Vagina (tissue), 2 donors: ENCODE results near the gene MB21D2. TPM values are rescaled to one million over a fixed set of nuclear protein-coding genes. Genes with fewer than 3 reads are reported as not detected.

ENCODE experiments used
- DNase-seq, 2 donors: peaks; one replicate each; pipeline ENCODE4 v3.0.0-alpha.2; 2017; ENCODE audit errors: extremely low spot score in 2 of 2
- H3K27ac ChIP-seq: fragments of 200-600 bp; sonication (generic); one replicate; pipeline ENCODE4 v1.5.1; 2019
- H3K27me3 ChIP-seq: fragments of 200-600 bp; sonication (generic); one replicate; pipeline ENCODE4 v1.5.1; 2019
- H3K36me3 ChIP-seq, 2 donors: fragments of 200-600 bp; sonication (generic); one replicate each; pipeline ENCODE4 v1.5.1; 2017 to 2019
- H3K4me1 ChIP-seq: fragments of 200-600 bp; sonication (generic); one replicate; pipeline ENCODE4 v1.5.1; 2019
- H3K4me3 ChIP-seq, 2 donors: fragments of 200-600 bp; sonication (generic); 1 replicate in 1 of 2; 2 replicates in 1 of 2; pipeline ENCODE4 v1.5.1; 2016 to 2019
- H3K9me3 ChIP-seq: fragments of 200-600 bp; sonication (generic); one replicate; pipeline ENCODE4 v1.5.1; 2019
- CTCF ChIP-seq, 3 experiments: fragments of 450-650 bp in 2 of 3; fragments of 200-600 bp in 1 of 3; sonication (generic) in 1 of 3; IDR thresholded peaks; one replicate each; pipeline ENCODE4 v1.5.1; 2017 to 2019; ENCODE audit warnings: antibody characterized with exemption in 3 of 3, mild to moderate bottlenecking in 2 of 3, moderate library complexity in 2 of 3
- POLR2A ChIP-seq, 2 donors: fragments of 450-650 bp; IDR thresholded peaks; one replicate each; pipeline ENCODE4 v1.6.1; 2017; ENCODE audit warnings: antibody characterized with exemption in 2 of 2, mild to moderate bottlenecking in 2 of 2, moderate library complexity in 2 of 2
- POLR2AphosphoS5 ChIP-seq, 2 donors: sonication (generic); formaldehyde crosslinking; IDR thresholded peaks; one replicate each; pipeline ENCODE4 v1.9.0; 2017; ENCODE audit warnings: antibody characterized with exemption in 2 of 2, mild to moderate bottlenecking in 2 of 2, low read depth in 1 of 2; ENCODE audit not compliant: insufficient read depth in 1 of 2
- intact Hi-C: fragments of 100-400 bp; cut with DNase I; formaldehyde crosslinking; loops from one replicate; pipeline ENCODE4 v1.15.1; 2023
- total RNA-seq: library from RNA; depleted of rRNA; stranded (reverse); fragments of >200 nt; gene quantifications from one replicate; pipeline ENCODE4 v1.2.3, GENCODE V29; 2016

The MB21D2 gene
- total RNA-seq, 1 donor from 2014 or later: 5.6 TPM

- intact Hi-C loops: no loop called here
- Histone ChIP-seq H3K27ac (no peak overlapping the region), H3K4me1 (no peaks in the 10 kb centered on the region), H3K9me3 (no peaks in the 10 kb centered on the region), H3K4me3 (no peak overlapping the region), H3K27me3 (no peaks in the 10 kb centered on the region), H3K36me3 (no peaks in the 10 kb centered on the region)
- DNase-seq: no peak
- TF ChIP-seq POLR2AphosphoS5 (IDR thresholded peaks at IDR 0.05; ENCODE audit: insufficient read depth in 1 of 2, low read depth in 1 of 2): no peak
- TF ChIP-seq CTCF (IDR thresholded peaks at IDR 0.05): no peak
- no peak for TF ChIP-seq POLR2A (IDR thresholded peaks at IDR 0.05)
Observed at GRCh38 chr3:192930577-192930976, 12.9 kb upstream of the MB21D2 start.

DNA sequence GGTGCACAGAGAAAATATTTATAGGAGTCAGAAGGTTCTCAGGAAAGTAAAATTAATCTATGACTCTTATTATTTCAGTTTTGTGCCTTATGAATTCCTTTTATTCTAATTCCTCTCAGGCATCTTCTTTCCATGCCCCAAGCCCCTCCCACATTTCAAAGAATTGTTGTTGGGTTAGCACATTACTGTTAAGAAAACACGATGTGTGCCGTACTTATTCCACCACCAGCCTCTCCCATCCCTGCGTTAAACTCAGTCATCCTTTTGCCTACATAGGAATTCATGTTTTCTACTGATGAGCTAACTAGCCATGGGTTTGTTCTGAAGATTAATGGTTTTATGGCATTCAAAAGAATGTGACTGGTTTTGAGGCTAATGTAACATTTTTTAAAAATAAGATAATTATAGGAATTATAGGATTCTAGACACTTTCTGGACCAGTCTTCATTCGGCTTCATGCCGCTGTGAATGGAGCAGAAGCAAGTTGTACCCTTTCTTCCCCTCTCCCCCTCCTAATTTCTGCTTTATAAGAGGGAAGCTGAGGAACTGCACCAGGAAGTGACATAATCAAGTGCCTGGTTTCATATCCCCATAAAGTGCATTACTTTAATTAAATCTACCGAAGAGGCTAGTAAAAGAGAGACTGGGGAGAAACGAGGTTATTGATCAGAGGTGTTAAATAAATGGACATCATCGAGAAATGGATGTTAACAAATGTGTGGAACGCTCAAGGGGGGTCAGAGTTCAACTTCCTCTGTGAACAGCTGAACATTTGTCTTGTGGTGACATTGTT is 12.3 kb upstream of the MB21D2 start:
- intact Hi-C loops: no loop called here
- H3K9me3 ChIP-seq: no peaks in the 10 kb centered on the region
- DNase-seq: no peak

DNA sequence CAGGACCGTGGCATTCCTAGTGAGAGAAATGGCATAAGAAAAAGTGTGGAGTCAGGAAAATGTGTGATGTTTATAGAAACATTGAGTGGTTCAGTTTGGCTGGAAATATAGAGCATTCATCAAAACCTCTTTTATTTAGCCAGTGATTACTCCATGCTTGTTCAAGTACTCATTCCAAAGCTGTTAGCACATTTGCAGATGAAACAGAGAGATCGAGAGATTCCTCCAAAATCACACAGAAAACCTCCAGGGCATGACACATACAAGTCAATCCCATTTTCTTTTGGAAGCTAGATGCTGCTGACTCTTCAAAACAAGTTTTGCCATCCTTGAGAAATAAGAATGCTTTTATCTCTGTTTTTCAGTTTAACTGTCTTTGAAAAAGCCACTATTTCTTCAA is 11.5 kb upstream of the MB21D2 start:
- H3K9me3 ChIP-seq: no peaks in the 10 kb centered on the region
- no peak overlapping the region for H3K4me3 ChIP-seq
- TF ChIP-seq POLR2AphosphoS5 (IDR thresholded peaks at IDR 0.05; ENCODE audit: insufficient read depth in 1 of 2, low read depth in 1 of 2) (no peak), CTCF (IDR thresholded peaks at IDR 0.05) (no peak), POLR2A (IDR thresholded peaks at IDR 0.05) (no peak)
- no peaks in the 10 kb centered on the region for H3K4me1 ChIP-seq
- no peaks in the 10 kb centered on the region for H3K36me3 ChIP-seq
- intact Hi-C loops: no loop called here
- DNase-seq: no peak
- H3K27ac ChIP-seq: no peak overlapping the region
- no peaks in the 10 kb centered on the region for H3K27me3 ChIP-seq

More for the DNA sequence above, 12.3 kb upstream of the MB21D2 start:
- Histone ChIP-seq H3K36me3 (no peaks in the 10 kb centered on the region), H3K4me1 (no peaks in the 10 kb centered on the region), H3K27ac (no peak overlapping the region), H3K4me3 (no peak overlapping the region), H3K27me3 (no peaks in the 10 kb centered on the region)
- TF ChIP-seq POLR2AphosphoS5 (IDR thresholded peaks at IDR 0.05; ENCODE audit: insufficient read depth in 1 of 2, low read depth in 1 of 2) (no peak), CTCF (IDR thresholded peaks at IDR 0.05) (no peak), POLR2A (IDR thresholded peaks at IDR 0.05) (no peak)

DNA sequence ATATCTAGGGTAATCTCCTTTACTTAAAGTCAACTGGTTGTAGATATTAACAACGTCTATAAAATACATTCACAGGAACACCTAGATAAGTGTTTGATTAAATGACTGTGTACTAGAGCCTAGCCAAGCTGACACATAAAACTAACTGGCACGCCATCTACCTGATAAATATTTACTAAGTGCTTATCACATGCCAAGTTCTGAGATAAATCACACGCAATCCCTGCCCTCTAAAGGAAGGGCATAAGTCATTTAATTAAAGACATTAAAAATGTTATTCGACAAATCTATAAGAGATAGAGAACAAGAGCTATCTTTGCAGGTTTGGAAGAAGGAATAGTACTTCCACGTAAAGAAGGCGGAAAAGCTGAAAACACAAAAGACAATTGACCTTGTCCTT is 11.1 kb upstream of the MB21D2 start:
- Histone ChIP-seq H3K9me3 (no peaks in the 10 kb centered on the region), H3K36me3 (no peaks in the 10 kb centered on the region), H3K27ac (no peak overlapping the region), H3K4me1 (no peaks in the 10 kb centered on the region), H3K27me3 (no peaks in the 10 kb centered on the region), H3K4me3 (no peak overlapping the region)
- intact Hi-C loops: no loop called here
- no peak for TF ChIP-seq POLR2A (IDR thresholded peaks at IDR 0.05)
- DNase-seq: no peak

- Histone ChIP-seq H3K4me3 (no peak overlapping the region), H3K9me3 (no peaks in the 10 kb centered on the region), H3K27ac (no peak overlapping the region), H3K4me1 (no peaks in the 10 kb centered on the region), H3K27me3 (no peaks in the 10 kb centered on the region), H3K36me3 (no peaks in the 10 kb centered on the region)
- intact Hi-C loops: no loop called here
- TF ChIP-seq CTCF (IDR thresholded peaks at IDR 0.05) (no peak), POLR2A (IDR thresholded peaks at IDR 0.05) (no peak), POLR2AphosphoS5 (IDR thresholded peaks at IDR 0.05; ENCODE audit: insufficient read depth in 1 of 2, low read depth in 1 of 2) (no peak)
- DNase-seq: no peak
Observed at GRCh38 chr3:192928016-192928415, 10.4 kb upstream of the MB21D2 start.
